GM19328 (cell line): ENCODE measurements around the gene CREBBP.
A peak's percentile ranks its signal among the peaks of the same experiment; 100 is the strongest.
"Not testable (repeated sequence)": the region's sequence is repeated elsewhere in the genome, so short reads cannot be mapped to it uniquely, and the experiment has no call there.

Source experiments
- ATAC-seq: cut with Tn5 transposase; IDR thresholded peaks from one replicate; pipeline ENCODE4 v1.9.1; 2021; ENCODE audit warnings: mild to moderate bottlenecking, moderate library complexity; ENCODE audit not compliant: unreplicated experiment

CREBBP gene

DNA sequence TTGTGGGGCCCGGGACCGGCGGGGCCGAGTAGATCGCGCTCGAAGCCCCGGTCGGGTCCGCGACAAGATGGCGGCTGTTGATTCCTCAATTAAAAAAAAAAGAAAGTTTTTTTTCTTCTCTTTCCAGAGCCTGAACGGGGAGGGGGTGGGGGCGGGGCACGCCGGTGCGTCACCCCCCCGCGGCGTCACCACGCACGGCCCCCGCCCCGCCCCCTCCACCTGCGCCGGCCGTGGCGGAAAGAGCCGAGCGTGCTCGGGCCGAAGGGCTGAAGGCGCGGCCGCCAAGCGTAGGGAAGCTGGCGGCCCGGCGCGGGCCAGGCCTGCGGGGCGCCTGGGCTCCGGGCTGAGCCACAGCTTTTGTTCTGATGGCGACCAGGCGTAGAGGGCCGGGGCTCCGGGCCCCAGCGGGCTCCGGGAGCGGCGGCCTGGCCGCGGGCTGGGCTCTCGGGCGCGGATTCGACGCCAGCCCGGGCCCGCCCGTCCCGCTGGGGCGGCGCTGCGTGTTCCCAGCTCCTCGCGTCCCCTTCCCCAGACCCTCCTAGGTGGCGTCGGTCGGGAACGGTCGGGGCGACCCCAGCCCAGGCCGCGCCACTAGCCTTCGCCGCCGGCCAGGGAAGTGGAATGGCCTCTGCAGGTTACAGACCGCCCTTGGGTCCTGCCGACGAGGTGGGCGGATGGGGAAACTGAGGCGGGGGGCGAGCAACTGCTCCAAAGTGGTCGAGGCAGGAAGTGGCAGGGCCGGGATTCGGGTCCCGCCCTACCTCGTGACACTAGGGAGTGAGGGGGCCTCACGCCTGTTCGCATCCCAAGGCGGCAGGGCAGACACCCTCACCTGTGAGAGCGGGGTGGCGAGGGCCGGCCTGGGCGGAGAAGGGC lies at the start of gene CREBBP:
Gene CREBBP, minus strand, starts transcription at position 91 of the 876 bp plus-strand sequence. CDS start 797 bp downstream, outside the sequence.
- peak; percentile 67 for ATAC-seq

DNA sequence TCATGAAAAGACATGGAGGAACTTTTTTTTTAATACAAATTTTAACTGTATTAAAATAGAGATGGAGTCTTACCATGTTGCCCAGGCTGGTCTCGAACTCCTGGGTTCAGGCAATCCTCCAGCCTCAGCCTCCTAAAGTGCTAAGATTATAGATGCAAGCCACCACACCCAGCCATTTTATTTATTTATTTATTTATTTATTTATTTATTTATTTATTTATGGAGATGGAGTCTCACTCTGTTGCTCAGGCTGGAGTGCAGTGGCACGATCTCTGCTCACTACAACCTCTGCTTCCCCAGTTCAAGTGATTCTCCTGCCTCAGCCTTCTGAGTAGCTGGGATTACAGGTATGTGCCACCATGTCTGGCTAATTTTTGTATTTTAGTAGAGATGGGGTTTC lies 46.6 kb upstream of the CREBBP start:
- ATAC-seq = not testable (repeated sequence)

DNA sequence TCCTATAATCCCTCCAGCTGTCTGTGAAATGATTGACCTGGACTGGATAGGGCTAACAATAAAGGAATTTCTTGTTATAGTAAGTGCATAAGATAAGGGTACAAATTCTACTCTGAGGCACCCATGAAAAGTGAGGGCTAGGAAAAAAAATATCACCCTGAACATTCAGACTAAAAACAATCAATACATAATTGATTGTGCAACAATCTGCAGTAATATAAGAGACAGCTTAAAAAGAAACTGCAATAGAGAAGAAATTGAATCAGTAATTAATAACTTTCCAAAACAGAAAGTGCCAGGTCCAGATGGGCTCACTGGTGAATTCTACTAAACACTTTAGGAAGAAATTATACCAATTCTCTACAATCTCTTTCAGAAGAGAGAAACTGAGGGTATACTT lies 44.2 kb upstream of the CREBBP start:
- ATAC-seq = no peak

DNA sequence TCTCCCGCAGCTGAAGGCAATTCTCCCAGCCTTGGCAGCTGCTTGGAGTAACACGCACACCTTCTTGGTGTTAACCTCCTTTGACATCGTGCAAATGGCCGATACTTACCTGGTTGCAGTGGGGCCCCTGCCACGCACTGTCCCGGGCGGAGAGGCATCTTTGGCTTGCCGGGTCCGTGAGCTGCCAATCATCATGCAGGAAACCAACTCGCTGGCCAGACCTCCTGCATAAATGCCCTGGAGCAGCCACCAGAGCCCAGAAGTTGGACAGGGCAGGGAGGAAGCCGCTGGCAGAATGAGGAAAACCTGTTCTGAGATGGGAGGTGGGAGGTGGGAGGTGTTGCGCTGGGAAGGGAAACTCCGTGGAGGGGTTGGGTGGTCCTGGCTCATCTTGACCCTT lies 41.7 kb upstream of the CREBBP start:
- ATAC-seq = no peak

DNA sequence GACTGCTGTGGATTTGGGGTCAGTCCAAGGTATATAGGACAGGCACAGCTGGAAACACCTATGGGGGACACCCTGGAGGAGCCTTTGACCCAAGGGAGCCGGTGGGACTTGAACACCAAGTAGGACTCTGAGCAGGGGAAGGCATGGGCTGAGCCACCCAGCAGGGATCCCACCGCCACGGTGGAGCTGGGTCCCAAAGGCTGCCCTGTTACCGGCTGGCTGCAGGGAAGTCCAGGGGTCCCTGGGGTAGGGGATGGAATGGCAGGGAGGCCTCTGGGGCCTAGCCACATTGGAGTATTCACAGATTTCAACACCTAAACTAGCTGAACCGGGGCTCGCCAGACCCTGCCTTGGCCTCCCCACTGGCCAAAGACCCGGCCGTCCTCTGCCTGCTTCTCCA lies 39.7 kb upstream of the CREBBP start:
- ATAC-seq = no peak

DNA sequence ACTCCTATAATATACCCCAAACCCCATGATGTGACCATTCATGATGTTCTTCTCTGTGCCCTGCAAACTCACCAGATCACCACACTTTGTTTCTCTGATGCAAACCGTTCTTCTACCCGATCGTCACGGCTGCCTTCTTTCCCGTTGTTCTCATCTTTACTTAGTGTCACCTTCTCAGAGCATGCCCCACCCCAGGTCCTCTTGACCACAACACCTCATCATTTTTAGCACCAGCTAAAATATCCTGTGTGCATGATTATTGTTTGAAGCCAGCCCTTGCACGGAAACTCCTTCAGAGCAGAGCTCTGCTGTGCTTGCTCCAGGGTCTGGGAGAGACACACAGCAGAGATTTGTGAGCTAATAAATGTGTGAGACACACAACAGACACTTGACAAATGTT lies 38.9 kb upstream of the CREBBP start:
- no peak for ATAC-seq

DNA sequence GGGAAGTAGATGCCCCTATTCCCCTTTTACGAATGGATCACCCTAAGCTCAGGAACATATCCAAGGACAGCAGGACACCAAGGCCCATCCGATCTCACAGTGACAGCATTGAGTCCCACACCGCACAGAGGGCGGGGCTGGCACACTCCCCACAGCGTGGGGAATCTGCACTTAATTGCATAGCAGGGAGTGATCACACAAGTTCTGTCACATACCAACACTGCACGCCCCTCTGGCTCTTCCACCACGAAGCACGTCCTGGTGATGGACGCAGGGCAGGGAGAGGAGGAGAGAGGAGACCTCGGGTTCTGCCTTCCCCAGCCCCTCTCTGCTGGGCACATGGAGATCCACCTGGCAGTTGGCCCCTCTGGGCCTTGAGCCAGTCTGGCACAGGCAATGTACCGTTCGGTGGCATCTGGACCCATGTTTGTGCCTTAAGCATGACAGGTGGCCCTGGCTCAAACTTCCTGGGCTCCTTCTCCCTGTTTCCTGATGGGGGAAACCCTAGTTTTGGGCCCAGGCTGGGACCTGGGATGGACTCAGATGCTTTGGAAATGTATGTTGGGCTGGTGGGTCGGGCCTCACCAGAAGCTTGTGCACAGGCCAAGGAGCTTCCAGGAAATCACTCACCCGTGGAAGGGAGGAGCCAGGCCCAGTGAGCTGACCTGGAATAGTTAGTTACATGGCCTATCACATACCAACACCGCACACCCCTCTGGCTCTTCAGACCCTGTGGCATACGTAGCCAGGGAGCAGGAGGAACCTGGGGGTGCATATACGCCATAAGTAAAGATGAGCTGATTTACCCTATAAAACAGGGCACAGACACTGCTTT lies 35.1 kb upstream of the CREBBP start:
- no peak for ATAC-seq

DNA sequence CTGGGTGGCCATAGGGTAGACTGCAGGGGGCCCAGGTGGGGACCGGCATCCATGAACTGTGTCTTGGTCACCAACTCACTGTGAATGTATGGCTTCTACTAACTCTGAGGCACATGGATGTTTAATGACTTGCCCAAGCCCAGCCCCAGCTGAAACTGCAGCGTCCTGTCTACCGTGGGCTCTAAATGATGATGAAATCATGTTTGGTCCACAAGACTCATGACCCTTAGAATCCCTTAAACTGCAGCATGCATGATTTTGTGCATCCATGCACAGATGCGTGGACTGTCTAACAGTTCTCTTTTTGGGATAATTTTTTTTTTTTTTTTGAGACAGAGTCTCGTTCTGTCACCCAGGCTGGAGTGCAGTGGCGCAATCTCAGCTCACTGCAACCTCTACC lies 32.4 kb upstream of the CREBBP start:
- ATAC-seq = no peak

DNA sequence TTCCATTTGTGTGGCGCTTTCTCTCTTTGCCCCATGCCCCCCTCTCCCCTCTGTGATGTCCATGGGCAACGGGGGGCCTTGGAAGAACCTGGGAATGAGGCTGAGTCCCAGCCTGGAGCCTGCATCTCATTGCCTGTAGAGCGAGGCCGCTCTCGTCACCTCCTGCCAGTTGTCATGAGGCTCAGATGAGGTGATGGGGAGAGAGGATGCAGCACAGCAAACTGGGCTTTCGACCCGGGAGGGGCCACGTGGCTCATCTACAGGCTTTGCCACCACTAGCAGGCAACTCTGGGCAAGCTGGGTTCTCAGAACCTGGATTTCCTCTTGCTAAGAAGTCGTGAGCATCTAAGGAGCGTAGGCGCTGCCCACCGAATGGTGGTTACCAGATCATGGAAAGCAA lies 31.9 kb upstream of the CREBBP start:
- ATAC-seq = no peak

DNA sequence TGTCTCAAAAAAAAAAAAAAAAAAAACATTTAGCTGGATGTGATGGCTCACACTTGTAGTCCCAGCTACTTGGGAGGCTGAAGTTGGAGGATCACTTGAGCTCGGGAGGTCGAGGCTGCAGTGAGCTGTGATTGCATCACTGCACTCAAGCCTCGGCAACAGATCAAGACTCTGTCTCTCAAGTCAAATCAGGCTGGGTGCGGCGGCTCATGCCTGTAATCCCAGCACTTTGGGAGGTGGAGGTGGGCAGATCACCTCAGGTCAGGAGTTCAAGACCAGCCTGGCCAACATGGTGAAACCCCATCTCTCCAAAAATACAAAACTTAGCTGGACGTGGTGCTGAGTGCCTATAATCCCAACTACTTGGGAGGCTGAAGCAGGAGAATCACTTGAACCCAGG lies 31.2 kb upstream of the CREBBP start:
- not testable (repeated sequence) for ATAC-seq

DNA sequence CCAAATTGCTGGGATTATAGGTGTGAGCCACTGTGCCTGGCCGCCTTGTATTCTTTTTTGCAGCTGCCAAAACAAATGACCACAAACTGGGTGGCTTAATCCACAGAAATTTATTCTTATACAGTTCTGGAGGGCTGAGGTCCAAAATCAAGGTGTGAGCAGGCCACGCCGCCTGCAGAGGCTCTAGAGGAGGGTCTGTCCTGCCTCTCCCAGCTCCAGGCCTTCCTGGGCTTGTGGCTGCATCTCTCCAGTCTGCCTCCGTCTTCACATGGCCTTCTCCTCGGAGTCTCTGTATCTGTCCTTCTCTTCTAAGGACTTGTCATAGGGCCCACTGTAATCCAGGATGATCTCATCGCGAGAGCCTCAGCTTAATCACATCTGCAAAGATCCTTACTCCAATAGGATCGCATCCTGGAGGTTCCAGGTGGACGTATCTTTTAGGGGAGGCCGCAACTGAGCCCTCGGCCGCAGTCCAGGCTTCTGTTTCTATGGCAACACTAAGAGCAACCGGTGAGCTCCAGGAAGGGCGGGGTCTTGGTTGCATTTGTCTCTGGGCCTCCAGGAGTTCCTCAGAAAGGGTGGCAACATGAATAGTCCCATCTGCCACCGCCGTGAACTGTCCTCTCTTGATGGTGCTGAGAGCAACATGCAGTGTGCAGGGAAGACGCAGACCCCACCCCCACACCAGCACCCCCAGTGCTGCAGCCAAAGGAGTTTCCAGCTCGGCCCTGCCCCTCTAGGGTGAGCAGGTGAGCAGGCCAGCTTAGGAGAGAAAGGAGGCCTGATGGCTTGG lies 29.5 kb upstream of the CREBBP start:
- ATAC-seq = no peak

DNA sequence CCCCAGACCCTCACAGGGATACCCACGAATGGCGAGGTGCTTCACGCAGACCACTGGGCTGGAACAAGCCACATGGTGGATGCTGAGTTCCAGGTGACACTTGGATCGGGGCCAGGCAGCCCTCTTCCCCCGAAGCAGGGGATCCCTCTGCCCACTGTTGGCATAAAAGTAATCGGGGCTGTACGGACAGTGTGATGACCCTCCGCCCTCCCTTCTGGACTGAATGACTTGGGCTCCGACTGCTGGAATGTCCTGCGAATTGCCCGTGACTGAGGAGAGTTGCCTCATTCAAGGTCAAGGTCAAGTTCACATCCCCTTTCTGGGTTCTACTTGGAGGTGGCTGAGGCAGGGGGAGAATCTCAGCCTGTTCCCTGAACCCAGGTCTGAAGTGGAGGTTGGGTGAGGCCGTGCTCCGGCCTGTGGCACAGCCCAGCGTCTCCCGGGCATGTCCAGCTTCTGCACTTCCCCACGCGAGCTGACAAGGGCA lies 28.5 kb upstream of the CREBBP start:
- no peak for ATAC-seq

DNA sequence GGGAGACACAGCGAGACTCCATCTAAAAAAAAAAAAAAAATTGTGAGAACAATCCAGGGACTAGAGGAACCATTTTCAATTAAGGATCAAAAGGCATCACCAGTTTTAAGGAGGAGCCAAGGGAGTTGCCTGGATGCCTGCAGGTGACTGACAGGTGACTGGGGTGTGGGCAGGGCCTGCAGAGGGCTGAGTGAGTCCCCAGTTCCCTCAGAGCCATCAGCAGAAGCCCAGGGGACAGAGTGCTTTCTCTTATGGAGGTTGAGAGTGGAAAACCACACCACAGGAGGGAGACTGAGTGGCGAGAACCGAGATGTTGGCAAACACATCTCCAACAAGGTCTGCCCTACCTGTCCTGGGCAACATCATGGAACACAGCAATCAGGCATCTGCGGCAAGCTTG lies 27.1 kb upstream of the CREBBP start:
- no peak for ATAC-seq

DNA sequence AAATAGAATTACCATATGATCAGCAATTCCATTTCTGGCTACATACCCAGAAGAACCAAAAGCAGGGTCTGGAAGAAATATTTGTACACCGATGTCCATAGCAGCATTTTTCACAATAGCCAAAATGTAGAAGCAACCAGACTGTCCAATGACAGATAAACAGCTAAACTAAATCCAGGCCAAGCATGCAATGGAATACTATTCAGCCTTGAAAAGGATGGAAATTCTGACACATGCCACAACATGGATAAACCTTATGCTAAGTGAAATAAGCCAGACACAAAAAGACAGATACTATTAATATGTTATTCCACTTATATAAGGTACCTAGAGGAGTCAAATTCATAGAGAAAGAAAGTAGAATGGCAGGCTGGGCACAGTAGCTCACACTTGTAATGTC lies 25.9 kb upstream of the CREBBP start:
- no peak for ATAC-seq

DNA sequence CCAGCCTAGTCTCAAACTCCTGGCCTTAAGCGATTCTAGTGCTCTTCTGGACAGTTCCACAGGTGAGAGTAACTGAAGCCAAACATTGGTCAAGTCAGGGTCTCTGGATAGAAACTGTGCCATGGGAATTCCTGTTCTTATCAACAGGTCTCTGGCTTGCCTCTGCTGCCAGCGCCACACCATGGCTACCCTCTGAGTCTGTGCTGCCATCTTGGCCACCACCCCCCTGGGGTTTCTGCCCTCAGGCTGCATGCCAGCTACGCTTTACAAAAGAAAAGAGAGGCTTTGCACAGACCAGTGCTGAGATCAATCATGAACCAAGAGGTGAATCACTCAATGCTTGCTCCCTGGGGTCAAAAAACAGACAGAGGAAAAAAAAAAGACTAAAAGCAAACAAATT lies 24.4 kb upstream of the CREBBP start:
- ATAC-seq = no peak

DNA sequence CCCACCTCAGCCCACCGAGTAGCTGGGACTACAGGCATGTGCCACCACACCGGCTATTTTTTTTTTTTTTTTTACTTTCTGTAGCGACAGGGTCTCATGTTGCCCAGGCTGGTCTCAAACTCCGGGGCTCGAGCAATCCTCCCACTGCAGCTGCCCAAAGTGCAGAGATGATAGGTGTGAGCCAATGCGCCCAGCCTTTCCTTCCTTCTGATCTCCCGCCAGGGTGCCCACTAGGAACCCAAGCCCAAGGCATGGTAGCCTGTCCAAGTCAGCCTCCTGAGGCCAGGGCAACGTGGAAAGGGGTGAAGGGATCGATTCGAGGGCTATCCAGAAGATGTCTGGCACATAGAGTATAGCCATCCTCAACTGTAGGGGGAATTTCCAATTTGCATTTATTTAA lies 9.6 kb upstream of the CREBBP start:
- ATAC-seq = no peak

DNA sequence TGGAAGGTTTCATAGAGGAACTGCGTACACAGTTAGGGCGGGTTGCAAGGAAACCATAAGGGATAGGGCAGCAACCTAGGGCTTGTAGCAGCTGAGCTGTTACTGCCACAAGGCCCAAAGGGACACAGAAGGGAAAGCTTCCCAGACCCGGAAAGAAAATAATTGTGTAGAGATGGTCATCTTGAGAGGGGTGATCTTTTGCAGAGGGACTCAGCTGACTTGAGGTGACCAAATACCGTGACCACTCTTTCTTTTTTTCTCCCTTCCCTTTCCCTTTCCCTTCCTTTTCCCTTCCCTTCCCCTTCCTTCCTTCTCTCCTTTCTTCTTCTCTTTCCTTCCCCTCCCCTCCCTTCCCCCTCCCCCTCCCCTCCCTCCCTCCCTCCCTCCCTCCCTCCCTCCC lies 8.5 kb upstream of the CREBBP start:
- ATAC-seq = no peak

DNA sequence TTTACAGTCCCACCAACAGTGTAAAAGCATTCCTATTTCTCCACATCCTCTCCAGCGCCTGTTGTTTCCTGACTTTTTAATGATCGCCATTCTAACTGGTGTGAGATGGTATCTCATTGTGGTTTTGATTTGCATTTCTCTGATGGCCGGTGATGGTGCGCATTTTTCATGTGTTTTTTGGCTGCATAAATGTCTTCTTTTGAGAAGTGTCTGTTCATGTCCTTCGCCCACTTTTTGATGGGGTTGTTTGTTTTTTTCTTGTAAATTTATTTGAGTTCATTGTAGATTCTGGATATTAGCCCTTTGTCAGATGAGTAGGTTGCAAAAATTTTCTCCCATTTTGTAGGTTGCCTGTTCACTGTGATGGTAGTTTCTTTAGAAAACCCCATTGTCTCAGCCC lies 5.5 kb upstream of the CREBBP start:
- ATAC-seq = not testable (repeated sequence)

DNA sequence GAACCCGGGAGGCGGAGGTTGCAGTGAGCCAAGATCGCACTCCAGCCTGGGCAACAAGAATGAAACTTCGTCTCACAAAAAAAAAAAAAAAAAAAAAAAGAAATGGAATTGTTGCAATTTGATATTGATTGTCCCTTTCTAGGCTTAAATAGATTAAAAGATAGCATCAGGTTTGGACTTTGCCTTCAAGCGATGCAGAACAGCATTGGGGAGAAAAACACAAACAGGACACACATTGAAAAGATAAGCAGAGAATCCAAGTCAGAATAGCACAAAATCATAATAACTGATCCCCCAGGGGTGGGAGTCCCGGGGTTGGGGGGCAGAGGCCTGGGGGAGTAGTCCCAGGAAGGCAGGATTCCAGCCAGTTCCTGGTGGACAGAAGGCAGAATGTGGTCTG lies 3.9 kb upstream of the CREBBP start:
- ATAC-seq = no peak

DNA sequence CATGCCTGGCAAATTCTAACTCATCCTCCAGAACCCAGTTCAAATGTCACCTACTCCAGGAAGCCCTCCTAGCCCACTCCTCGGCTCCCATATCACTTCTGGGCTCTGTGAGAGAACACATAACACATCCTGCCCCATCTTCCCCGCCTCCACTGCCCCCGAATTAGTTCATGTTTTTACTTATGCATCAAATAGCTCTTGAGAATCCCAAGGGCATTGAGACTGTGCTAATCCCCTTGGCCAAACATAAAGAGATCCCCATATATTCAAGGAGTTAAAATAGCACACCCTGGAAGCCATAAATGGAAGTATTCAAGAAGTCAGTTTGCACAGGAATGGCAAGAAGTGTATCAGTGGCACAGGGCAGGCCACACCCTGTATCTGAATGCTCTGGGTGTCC lies 2.0 kb upstream of the CREBBP start:
- ATAC-seq = no peak

DNA sequence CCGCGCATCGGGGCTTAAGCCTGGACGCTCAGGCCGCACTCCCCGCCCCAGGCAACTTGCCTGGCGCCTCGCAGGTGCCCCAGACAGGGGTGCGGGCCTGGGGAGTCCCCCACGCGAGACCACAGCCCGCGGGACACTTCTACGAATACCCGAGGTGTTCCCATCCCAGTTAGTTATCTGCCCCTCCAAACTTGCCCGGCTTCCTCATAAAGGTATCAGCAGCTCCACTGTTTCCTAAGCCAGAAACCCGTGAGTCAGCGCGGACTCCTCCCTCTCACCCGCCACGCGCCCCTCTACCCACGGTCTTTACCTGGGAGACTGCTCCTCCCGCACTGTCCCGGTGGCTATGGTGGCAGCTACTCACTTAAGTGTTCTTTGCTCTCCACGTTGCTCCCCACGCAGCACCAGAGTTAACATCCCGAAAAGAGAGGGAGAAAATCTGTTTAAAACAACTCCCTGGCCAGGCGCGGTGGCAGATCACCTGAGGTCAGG lies 1.0 kb upstream of the CREBBP start:
- ATAC-seq = no peak
